Measurements from ENCODE around the gene NEUROG2. TPM values are rescaled to one million over a fixed set of nuclear protein-coding genes. Genes with fewer than 3 reads are reported as not detected.

The NEUROG2 gene
- not detected for polyA plus RNA-seq (2013, experiment 1 of 2)
- polyA plus RNA-seq (2013, experiment 2 of 2), result 0.03 TPM

DNA sequence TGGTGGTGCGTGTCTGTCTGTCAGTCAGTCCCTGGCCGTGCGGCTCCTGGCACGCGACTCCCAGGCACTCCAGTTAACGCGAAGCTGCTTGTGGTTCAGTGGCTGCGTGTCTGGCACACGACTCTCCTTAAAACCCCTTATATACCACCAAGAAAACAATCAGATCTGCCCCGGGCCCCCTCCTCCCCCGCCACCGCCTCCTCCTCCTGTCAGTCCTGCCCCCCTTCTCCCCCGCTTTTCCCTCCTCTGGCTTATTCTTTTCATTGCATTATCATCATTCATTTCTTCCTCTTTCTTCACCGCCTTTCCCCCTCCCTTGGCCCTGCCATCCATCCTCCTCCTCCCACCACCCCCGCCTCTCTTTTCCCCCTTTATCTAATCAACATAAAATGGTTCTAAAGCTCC lies at the start of gene NEUROG2:
NEUROG2 (minus strand) TSS at position 115 of the 405 bp plus-strand sequence. CDS start 705 bp downstream, outside the sequence.
- H3K4me1 ChIP-seq (ENCODE audit: control insufficient read depth, low read depth, low read length), result peaks cover 5% of the 10 kb centered on the region
- WGBS (ENCODE audit: extremely low coverage, insufficient coverage, low lambda C conversion rate), result no CpG with 5 or more reads among the region's 15 CpGs
- no peak within 1 kb of the TSS for H4K5ac ChIP-seq (ENCODE audit: low read length)

DNA sequence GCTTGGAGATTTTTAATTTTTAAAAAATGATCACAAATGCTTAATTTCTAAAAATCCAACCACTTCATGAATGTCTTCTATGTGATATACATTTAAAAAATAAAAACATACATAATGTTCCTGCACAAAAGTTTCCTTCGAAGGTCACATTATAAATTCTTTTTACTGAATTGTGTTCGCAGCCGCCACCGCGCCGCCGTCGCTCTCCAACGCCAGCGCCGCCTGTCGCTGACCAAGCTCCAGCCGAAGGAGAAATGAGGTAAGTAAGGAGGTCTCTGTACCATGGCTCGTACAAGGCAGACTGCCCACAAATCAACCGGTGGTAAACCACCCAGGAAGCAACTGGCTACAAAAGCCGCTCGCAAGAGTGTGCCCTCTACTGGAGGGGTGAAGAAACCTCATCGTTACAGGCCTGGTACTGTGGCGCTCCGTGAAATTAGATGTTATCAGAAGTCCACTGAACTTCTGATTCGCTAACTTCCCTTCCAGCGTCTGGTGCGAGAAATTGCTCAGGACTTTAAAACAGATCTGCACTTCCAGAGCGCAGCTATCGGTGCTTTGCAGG lies 48.8 kb upstream of the NEUROG2 start:
- WGBS (ENCODE audit: extremely low coverage, insufficient coverage, low lambda C conversion rate), result 100% methylated on average over 1 of the region's 25 CpGs
- no peak overlapping the region for H2BK15ac ChIP-seq (replicated peaks; ENCODE audit: low read depth)
- H3K9ac ChIP-seq (ENCODE audit: low read length), result no peak overlapping the region
- no peaks in the 10 kb centered on the region for H3K36me3 ChIP-seq (ENCODE audit: control insufficient read depth, insufficient read depth, low read length)
- no peak overlapping the region for H4K5ac ChIP-seq (ENCODE audit: low read length)
- H4K8ac ChIP-seq (ENCODE audit: low read depth, low read length), result no peak overlapping the region
- no peak overlapping the region for H2BK120ac ChIP-seq (ENCODE audit: low read depth, low read length)
- H3K56ac ChIP-seq (ENCODE audit: low read length), result no peak overlapping the region
- no peak overlapping the region for H3K4ac ChIP-seq (ENCODE audit: low read depth, low read length)
- H3K4me3 ChIP-seq (ENCODE audit: low read length), result no peak overlapping the region
- no peaks in the 10 kb centered on the region for H3K27me3 ChIP-seq (ENCODE audit: insufficient read depth, low read length, poor library complexity)
- H3K4me2 ChIP-seq (ENCODE audit: low read length), result no peak overlapping the region
- H2BK5ac ChIP-seq (ENCODE audit: low read length), result no peak overlapping the region
- H3K79me1 ChIP-seq (ENCODE audit: low read length), result no peaks in the 10 kb centered on the region
- H3K23ac ChIP-seq (ENCODE audit: low read length), result no peak overlapping the region
- DNase-seq, result peak; percentile 20
- H3K4me1 ChIP-seq (ENCODE audit: control insufficient read depth, low read depth, low read length), result no peaks in the 10 kb centered on the region
- no peak overlapping the region for H3K18ac ChIP-seq (ENCODE audit: low read length)
- no peak overlapping the region for H2AK5ac ChIP-seq (ENCODE audit: low read length)
- H3K79me2 ChIP-seq (ENCODE audit: control insufficient read depth, insufficient read depth, low read length), result no peaks in the 10 kb centered on the region
- H3K27ac ChIP-seq (ENCODE audit: low read depth, low read length), result no peak overlapping the region

More for the DNA sequence above, at the start of gene NEUROG2:
- peak within 1 kb of the TSS; percentile 17 for H3K4me3 ChIP-seq (ENCODE audit: low read length)
- H3K27ac ChIP-seq (ENCODE audit: low read depth, low read length), result no peak within 1 kb of the TSS
- no peak within 1 kb of the TSS for H4K8ac ChIP-seq (ENCODE audit: low read depth, low read length)
- no peaks in the 10 kb centered on the region for H3K79me2 ChIP-seq (ENCODE audit: control insufficient read depth, insufficient read depth, low read length)
- H2AK5ac ChIP-seq (ENCODE audit: low read length), result no peak within 1 kb of the TSS
- no peak within 1 kb of the TSS for H2BK15ac ChIP-seq (replicated peaks; ENCODE audit: low read depth)
- H3K4ac ChIP-seq (ENCODE audit: low read depth, low read length), result no peak within 1 kb of the TSS
- no peak within 1 kb of the TSS for H2BK5ac ChIP-seq (ENCODE audit: low read length)
- H3K23ac ChIP-seq (ENCODE audit: low read length), result no peak within 1 kb of the TSS
- H3K36me3 ChIP-seq (ENCODE audit: control insufficient read depth, insufficient read depth, low read length), result no peaks in the 10 kb centered on the region
- no peaks in the 10 kb centered on the region for H3K79me1 ChIP-seq (ENCODE audit: low read length)
- H3K18ac ChIP-seq (ENCODE audit: low read length), result no peak within 1 kb of the TSS
- H2BK120ac ChIP-seq (ENCODE audit: low read depth, low read length), result no peak within 1 kb of the TSS
- peak within 1 kb of the TSS; percentile 37 for H3K4me2 ChIP-seq (ENCODE audit: low read length)
- no peak within 1 kb of the TSS for H3K9ac ChIP-seq (ENCODE audit: low read length)
- H3K27me3 ChIP-seq (ENCODE audit: insufficient read depth, low read length, poor library complexity), result peaks cover 80% of the 10 kb centered on the region
- DNase-seq, result peak; percentile 47
- peak within 1 kb of the TSS; percentile 63 for H3K56ac ChIP-seq (ENCODE audit: low read length)

DNA sequence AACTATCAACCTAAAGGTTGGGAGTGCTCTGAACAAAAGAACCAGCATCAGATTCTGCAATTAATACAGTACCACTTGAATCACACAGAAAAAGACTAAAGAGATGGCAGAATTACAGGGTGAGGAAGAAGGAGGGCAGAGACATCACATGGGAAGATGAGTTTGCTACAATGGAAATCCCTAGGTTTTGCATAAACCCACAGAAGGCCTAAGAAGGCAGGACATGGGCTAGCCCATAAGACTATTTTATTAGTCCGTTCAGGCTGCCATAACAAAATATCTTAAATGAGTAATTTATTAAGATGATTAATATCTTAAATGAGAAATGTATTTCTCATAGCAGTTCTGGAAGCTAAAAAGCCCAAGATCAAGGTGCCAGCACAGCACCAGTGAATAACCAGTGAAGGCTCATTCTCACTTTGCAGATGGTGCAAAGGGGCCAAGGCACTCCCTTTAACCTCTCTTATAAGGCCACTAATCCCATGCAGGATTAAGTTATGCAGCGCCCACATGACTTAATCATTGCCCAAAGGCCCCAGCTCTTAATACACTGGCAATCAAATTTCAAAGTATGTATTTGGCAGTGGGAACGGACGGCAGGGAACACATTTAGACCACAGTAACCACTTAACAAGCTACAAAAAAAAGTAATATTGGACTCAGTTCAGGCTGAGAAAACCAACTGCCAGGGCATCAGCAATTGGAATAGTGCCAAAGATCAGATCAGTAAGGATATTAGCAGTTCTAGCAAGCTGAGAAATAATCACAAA lies 47.6 kb upstream of the NEUROG2 start:
- Histone ChIP-seq H3K23ac (ENCODE audit: low read length) (no peak overlapping the region), H2AK5ac (ENCODE audit: low read length) (no peak overlapping the region), H2BK120ac (ENCODE audit: low read depth, low read length) (no peak overlapping the region), H3K79me1 (ENCODE audit: low read length) (no peaks in the 10 kb centered on the region), H3K27me3 (ENCODE audit: insufficient read depth, low read length, poor library complexity) (no peaks in the 10 kb centered on the region), H4K5ac (ENCODE audit: low read length) (no peak overlapping the region), H3K4me1 (ENCODE audit: control insufficient read depth, low read depth, low read length) (no peaks in the 10 kb centered on the region), H3K27ac (ENCODE audit: low read depth, low read length) (no peak overlapping the region), H3K4me2 (ENCODE audit: low read length) (no peak overlapping the region), H3K4me3 (ENCODE audit: low read length) (no peak overlapping the region), H3K18ac (ENCODE audit: low read length) (no peak overlapping the region), H3K79me2 (ENCODE audit: control insufficient read depth, insufficient read depth, low read length) (no peaks in the 10 kb centered on the region), H3K56ac (ENCODE audit: low read length) (no peak overlapping the region), H2BK15ac (replicated peaks; ENCODE audit: low read depth) (no peak overlapping the region), H3K36me3 (ENCODE audit: control insufficient read depth, insufficient read depth, low read length) (no peaks in the 10 kb centered on the region), H4K8ac (ENCODE audit: low read depth, low read length) (no peak overlapping the region), H2BK5ac (ENCODE audit: low read length) (no peak overlapping the region), H3K9ac (ENCODE audit: low read length) (no peak overlapping the region), H3K4ac (ENCODE audit: low read depth, low read length) (no peak overlapping the region)
- no CpG with 5 or more reads among the region's 4 CpGs for WGBS (ENCODE audit: extremely low coverage, insufficient coverage, low lambda C conversion rate)
- no peak for DNase-seq

DNA sequence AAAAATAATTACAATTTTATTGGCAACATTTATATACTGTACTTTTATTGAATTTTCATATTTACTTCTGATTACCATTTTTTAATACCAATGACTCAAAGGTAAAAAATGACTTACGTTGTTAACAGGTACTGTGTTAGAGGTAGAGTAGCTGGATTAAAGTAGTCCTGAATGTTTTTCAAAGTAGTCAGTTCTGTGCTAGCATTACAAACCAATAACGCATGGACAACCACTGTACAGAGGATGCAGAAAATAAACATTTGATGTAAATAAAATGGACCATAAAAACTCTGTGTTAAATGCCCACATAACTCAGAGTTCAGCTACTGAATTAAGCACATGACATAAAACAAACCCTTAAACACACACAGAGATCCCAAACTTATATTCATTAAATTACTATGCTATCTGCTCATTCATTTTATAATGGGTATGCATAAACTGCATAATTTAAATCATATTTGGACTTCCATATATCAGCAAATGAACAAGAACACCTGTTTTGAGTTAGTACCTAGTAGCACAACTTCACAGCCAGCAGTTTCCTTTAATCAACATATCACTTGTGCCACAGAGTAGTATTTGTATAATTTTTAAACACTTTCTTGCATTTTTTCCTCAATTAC lies 46.4 kb upstream of the NEUROG2 start:
- no peak for DNase-seq
- H4K5ac ChIP-seq (ENCODE audit: low read length), result no peak overlapping the region
- H3K18ac ChIP-seq (ENCODE audit: low read length), result no peak overlapping the region
- H3K4ac ChIP-seq (ENCODE audit: low read depth, low read length), result no peak overlapping the region
- WGBS (ENCODE audit: extremely low coverage, insufficient coverage, low lambda C conversion rate), result no CpG with 5 or more reads among the region's 2 CpGs
- H4K8ac ChIP-seq (ENCODE audit: low read depth, low read length), result no peak overlapping the region
- no peak overlapping the region for H3K56ac ChIP-seq (ENCODE audit: low read length)
- H3K79me1 ChIP-seq (ENCODE audit: low read length), result no peaks in the 10 kb centered on the region
- no peak overlapping the region for H2BK120ac ChIP-seq (ENCODE audit: low read depth, low read length)
- H3K36me3 ChIP-seq (ENCODE audit: control insufficient read depth, insufficient read depth, low read length), result no peaks in the 10 kb centered on the region
- no peak overlapping the region for H2BK5ac ChIP-seq (ENCODE audit: low read length)
- H3K4me2 ChIP-seq (ENCODE audit: low read length), result no peak overlapping the region
- no peaks in the 10 kb centered on the region for H3K79me2 ChIP-seq (ENCODE audit: control insufficient read depth, insufficient read depth, low read length)
- no peak overlapping the region for H3K27ac ChIP-seq (ENCODE audit: low read depth, low read length)
- H3K23ac ChIP-seq (ENCODE audit: low read length), result no peak overlapping the region
- no peaks in the 10 kb centered on the region for H3K27me3 ChIP-seq (ENCODE audit: insufficient read depth, low read length, poor library complexity)
- no peak overlapping the region for H2BK15ac ChIP-seq (replicated peaks; ENCODE audit: low read depth)
- no peak overlapping the region for H3K9ac ChIP-seq (ENCODE audit: low read length)
- no peaks in the 10 kb centered on the region for H3K4me1 ChIP-seq (ENCODE audit: control insufficient read depth, low read depth, low read length)
- no peak overlapping the region for H2AK5ac ChIP-seq (ENCODE audit: low read length)
- no peak overlapping the region for H3K4me3 ChIP-seq (ENCODE audit: low read length)

DNA sequence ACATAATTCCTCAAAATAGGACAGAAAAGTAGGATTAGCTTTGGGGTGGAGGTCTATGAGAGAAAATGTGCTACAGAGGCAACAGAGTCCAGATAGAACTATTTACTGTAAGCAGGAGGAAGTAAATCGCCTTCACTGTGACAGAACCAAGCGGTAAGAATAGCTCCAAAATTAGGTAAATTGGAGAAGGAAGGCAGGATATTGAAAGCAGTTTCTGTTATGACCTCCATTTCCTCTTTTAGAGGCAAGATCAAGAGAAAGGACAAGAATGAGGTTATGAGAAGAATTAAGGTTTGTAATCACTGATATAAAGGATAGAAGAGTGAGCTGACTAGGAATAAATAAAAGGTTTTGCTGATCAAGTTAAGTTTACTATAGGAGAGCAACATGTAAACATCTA lies 44.1 kb upstream of the NEUROG2 start:
- Histone ChIP-seq H3K23ac (ENCODE audit: low read length) (no peak overlapping the region), H3K36me3 (ENCODE audit: control insufficient read depth, insufficient read depth, low read length) (no peaks in the 10 kb centered on the region), H2BK5ac (ENCODE audit: low read length) (no peak overlapping the region), H3K9ac (ENCODE audit: low read length) (no peak overlapping the region), H3K18ac (ENCODE audit: low read length) (no peak overlapping the region), H4K8ac (ENCODE audit: low read depth, low read length) (no peak overlapping the region), H3K79me2 (ENCODE audit: control insufficient read depth, insufficient read depth, low read length) (no peaks in the 10 kb centered on the region), H2BK15ac (replicated peaks; ENCODE audit: low read depth) (no peak overlapping the region), H3K4me1 (ENCODE audit: control insufficient read depth, low read depth, low read length) (no peaks in the 10 kb centered on the region), H4K5ac (ENCODE audit: low read length) (no peak overlapping the region), H3K56ac (ENCODE audit: low read length) (no peak overlapping the region), H3K27me3 (ENCODE audit: insufficient read depth, low read length, poor library complexity) (no peaks in the 10 kb centered on the region), H3K79me1 (ENCODE audit: low read length) (no peaks in the 10 kb centered on the region), H2BK120ac (ENCODE audit: low read depth, low read length) (no peak overlapping the region), H2AK5ac (ENCODE audit: low read length) (no peak overlapping the region), H3K27ac (ENCODE audit: low read depth, low read length) (no peak overlapping the region), H3K4me2 (ENCODE audit: low read length) (no peak overlapping the region), H3K4ac (ENCODE audit: low read depth, low read length) (no peak overlapping the region), H3K4me3 (ENCODE audit: low read length) (no peak overlapping the region)
- WGBS (ENCODE audit: extremely low coverage, insufficient coverage, low lambda C conversion rate), result no CpG with 5 or more reads among the region's 2 CpGs
- DNase-seq, result no peak
